IPS-18a (cell line): Measurements from ENCODE around the gene CNIH1.
A peak's percentile ranks its signal among the peaks of the same experiment; 100 is the strongest.
"Not testable (repeated sequence)": the region's sequence is repeated elsewhere in the genome, so short reads cannot be mapped to it uniquely, and the experiment has no call there.

ENCODE experiments used
- H3K27ac ChIP-seq: one replicate; pipeline ENCODE4 v1.5.1; 2013; ENCODE audit warnings: low read length
- H3K27me3 ChIP-seq: one replicate; pipeline ENCODE4 v1.6.1; 2013; ENCODE audit warnings: mild to moderate bottlenecking, low read length; ENCODE audit not compliant: control insufficient read depth, insufficient read depth
- H3K36me3 ChIP-seq: one replicate; pipeline ENCODE4 v1.6.1; 2013; ENCODE audit warnings: low read depth, low read length; ENCODE audit not compliant: control insufficient read depth
- H3K4me1 ChIP-seq: one replicate; pipeline ENCODE4 v1.6.1; 2013; ENCODE audit warnings: low read depth, low read length; ENCODE audit not compliant: control insufficient read depth
- H3K4me3 ChIP-seq: one replicate; pipeline ENCODE4 v1.5.1; 2013; ENCODE audit warnings: low read length
- H3K9ac ChIP-seq: one replicate; pipeline ENCODE4 v1.6.1; 2013; ENCODE audit warnings: mild to moderate bottlenecking, low read length, moderate library complexity
- H3K9me3 ChIP-seq: one replicate; pipeline ENCODE4 v1.6.1; 2013; ENCODE audit warnings: low read depth, low read length; ENCODE audit not compliant: control insufficient read depth

CNIH1 gene

GRCh38 chr14:54446161-54446693 is 5.1 kb upstream of the CNIH1 start:
- H3K27me3 ChIP-seq = no peaks in the 10 kb centered on the region
- H3K9me3 ChIP-seq = no peaks in the 10 kb centered on the region
- no peak overlapping the region for H3K27ac ChIP-seq
- H3K36me3 ChIP-seq = no peaks in the 10 kb centered on the region
- peaks cover 4% of the 10 kb centered on the region for H3K4me1 ChIP-seq
- no peak overlapping the region for H3K4me3 ChIP-seq
- no peak overlapping the region for H3K9ac ChIP-seq

- Histone ChIP-seq H3K9me3 (no peaks in the 10 kb centered on the region), H3K9ac (no peak overlapping the region), H3K4me3 (no peak overlapping the region), H3K27ac (no peak overlapping the region), H3K4me1 (peaks cover 4% of the 10 kb centered on the region), H3K27me3 (no peaks in the 10 kb centered on the region), H3K36me3 (no peaks in the 10 kb centered on the region)
Measured at GRCh38 chr14:54444681-54445080, 3.5 kb upstream of the CNIH1 start.

GRCh38 chr14:54443981-54444380 is 2.8 kb upstream of the CNIH1 start:
- Histone ChIP-seq H3K4me1 (peaks cover 8% of the 10 kb centered on the region), H3K36me3 (no peaks in the 10 kb centered on the region), H3K27ac (no peak overlapping the region), H3K4me3 (no peak overlapping the region), H3K27me3 (no peaks in the 10 kb centered on the region), H3K9ac (no peak overlapping the region), H3K9me3 (no peaks in the 10 kb centered on the region)

GRCh38 chr14:54442961-54443360 is 1.8 kb upstream of the CNIH1 start:
- H3K27me3 ChIP-seq, H3K27ac ChIP-seq, H3K36me3 ChIP-seq, H3K9me3 ChIP-seq, H3K4me3 ChIP-seq, H3K9ac ChIP-seq: not testable (repeated sequence)
- peaks cover 18% of the 10 kb centered on the region for H3K4me1 ChIP-seq

- H3K27ac ChIP-seq = peak overlapping the region; percentile 34
- H3K9me3 ChIP-seq = no peaks in the 10 kb centered on the region
- H3K4me3 ChIP-seq = peak overlapping the region; percentile 80
- peak overlapping the region; percentile 81 for H3K9ac ChIP-seq
- peaks cover 27% of the 10 kb centered on the region for H3K4me1 ChIP-seq
- H3K36me3 ChIP-seq = peaks cover 7% of the 10 kb centered on the region
- H3K27me3 ChIP-seq = no peaks in the 10 kb centered on the region
Measured at GRCh38 chr14:54440476-54440872, 700 bp downstream of the CNIH1 start.

GRCh38 chr14:54440037-54440436 is 1.1 kb downstream of the CNIH1 start:
- Histone ChIP-seq H3K9ac (peak overlapping the region; percentile 81), H3K27ac (no peak overlapping the region), H3K36me3 (peaks cover 8% of the 10 kb centered on the region), H3K9me3 (no peaks in the 10 kb centered on the region), H3K27me3 (no peaks in the 10 kb centered on the region), H3K4me3 (peak overlapping the region; percentile 80), H3K4me1 (peaks cover 27% of the 10 kb centered on the region)

- H3K4me1 ChIP-seq = peaks cover 27% of the 10 kb centered on the region
- peaks cover 8% of the 10 kb centered on the region for H3K36me3 ChIP-seq
- no peak overlapping the region for H3K27ac ChIP-seq
- no peak overlapping the region for H3K9ac ChIP-seq
- H3K4me3 ChIP-seq = peak overlapping the region; percentile 26
- no peaks in the 10 kb centered on the region for H3K9me3 ChIP-seq
- no peaks in the 10 kb centered on the region for H3K27me3 ChIP-seq
Measured at GRCh38 chr14:54438703-54439102, 2.5 kb downstream of the CNIH1 start.

GRCh38 chr14:54437954-54438353 is 3.2 kb downstream of the CNIH1 start:
- not testable (repeated sequence) for H3K9me3 ChIP-seq, H3K9ac ChIP-seq, H3K27ac ChIP-seq, H3K36me3 ChIP-seq, H3K27me3 ChIP-seq, H3K4me3 ChIP-seq
- H3K4me1 ChIP-seq = peaks cover 29% of the 10 kb centered on the region

- H3K36me3 ChIP-seq = peaks cover 18% of the 10 kb centered on the region
- no peak overlapping the region for H3K4me3 ChIP-seq
- peaks cover 26% of the 10 kb centered on the region for H3K4me1 ChIP-seq
- no peaks in the 10 kb centered on the region for H3K27me3 ChIP-seq
- H3K9me3 ChIP-seq = no peaks in the 10 kb centered on the region
- H3K27ac ChIP-seq = no peak overlapping the region
- no peak overlapping the region for H3K9ac ChIP-seq
Measured at GRCh38 chr14:54435500-54435981, 5.6 kb downstream of the CNIH1 start.

GRCh38 chr14:54428527-54428926 is 12.6 kb downstream of the CNIH1 start:
- no peak overlapping the region for H3K9ac ChIP-seq
- no peak overlapping the region for H3K4me3 ChIP-seq
- H3K9me3 ChIP-seq = no peaks in the 10 kb centered on the region
- H3K4me1 ChIP-seq = peaks cover 3% of the 10 kb centered on the region
- H3K36me3 ChIP-seq = peaks cover 62% of the 10 kb centered on the region
- no peak overlapping the region for H3K27ac ChIP-seq
- H3K27me3 ChIP-seq = no peaks in the 10 kb centered on the region

GRCh38 chr14:54427871-54428270 is 13.3 kb downstream of the CNIH1 start:
- H3K4me3 ChIP-seq = no peak overlapping the region
- H3K27me3 ChIP-seq = no peaks in the 10 kb centered on the region
- H3K36me3 ChIP-seq = peaks cover 62% of the 10 kb centered on the region
- no peak overlapping the region for H3K27ac ChIP-seq
- no peaks in the 10 kb centered on the region for H3K9me3 ChIP-seq
- peaks cover under 1% of the 10 kb centered on the region for H3K4me1 ChIP-seq
- no peak overlapping the region for H3K9ac ChIP-seq

GRCh38 chr14:54425537-54426274 is 15.5 kb downstream of the CNIH1 start:
- no peaks in the 10 kb centered on the region for H3K27me3 ChIP-seq
- no peaks in the 10 kb centered on the region for H3K4me1 ChIP-seq
- H3K27ac ChIP-seq = no peak overlapping the region
- H3K36me3 ChIP-seq = peaks cover 53% of the 10 kb centered on the region
- no peak overlapping the region for H3K9ac ChIP-seq
- H3K9me3 ChIP-seq = no peaks in the 10 kb centered on the region
- no peak overlapping the region for H3K4me3 ChIP-seq
